CD14-positive monocyte (primary cell): ENCODE results near the gene CFAP61. TPM values are rescaled to one million over a fixed set of nuclear protein-coding genes. Genes with fewer than 3 reads are reported as not detected.

Experiments used
- DNase-seq, 3 donors: peaks; one replicate each; pipeline ENCODE4 v3.0.0-alpha.2; 2011 to 2022
- H2AFZ ChIP-seq: 2 replicates; pipeline ENCODE4 v1.6.0; 2012; ENCODE audit warnings: mild to moderate bottlenecking, low read depth, low read length, inconsistent platforms; ENCODE audit not compliant: insufficient read depth, poor library complexity, severe bottlenecking
- H3K27ac ChIP-seq, 2 donors: 1 replicate in 1 of 2; 2 replicates in 1 of 2; pipeline ENCODE4 v1.5.1; 2012 to 2013; ENCODE audit warnings: low read length in 2 of 2, control low read depth in 1 of 2, inconsistent platforms in 1 of 2, low read depth in 1 of 2, mild to moderate bottlenecking in 1 of 2
- H3K27me3 ChIP-seq, 2 donors: one replicate each; pipeline versions ENCODE4 v1.6.0 to v1.6.1; 2011 to 2013; ENCODE audit warnings: low read length in 2 of 2; ENCODE audit not compliant: control insufficient read depth in 2 of 2, insufficient read depth in 2 of 2
- H3K36me3 ChIP-seq, 2 donors: replicated peaks in 1 of 2; 1 replicate in 1 of 2; 2 replicates in 1 of 2; pipeline versions ENCODE4 v1.5.1 to v1.6.1; 2012 to 2013; ENCODE audit warnings: low read length in 2 of 2, control low read depth in 1 of 2, inconsistent platforms in 1 of 2, mild to moderate bottlenecking in 1 of 2; ENCODE audit not compliant: insufficient read depth in 2 of 2, control insufficient read depth in 1 of 2
- H3K4me1 ChIP-seq, 2 donors: 1 replicate in 1 of 2; 2 replicates in 1 of 2; pipeline versions ENCODE4 v1.5.1 to v1.6.1; 2012 to 2013; ENCODE audit warnings: low read length in 2 of 2, control low read depth in 1 of 2, inconsistent platforms in 1 of 2, mild to moderate bottlenecking in 1 of 2, moderate library complexity in 1 of 2; ENCODE audit not compliant: insufficient read depth in 2 of 2, control insufficient read depth in 1 of 2
- H3K4me2 ChIP-seq: replicated peaks from 2 replicates; pipeline ENCODE3; 2012; ENCODE audit warnings: low read length, moderate library complexity, mild to moderate bottlenecking; ENCODE audit not compliant: poor library complexity, severe bottlenecking; ENCODE audit errors: extremely low read depth
- H3K4me3 ChIP-seq, 3 experiments: fragments of 200-600 bp in 1 of 3; sonication (generic) in 1 of 3; replicated peaks in 1 of 3; 1 replicate in 2 of 3; 2 replicates in 1 of 3; pipeline ENCODE4 v1.5.1; 2011 to 2013; ENCODE audit warnings: low read length in 3 of 3, mild to moderate bottlenecking in 3 of 3, control low read depth in 2 of 3, low read depth in 2 of 3, inconsistent platforms in 1 of 3, moderate library complexity in 1 of 3
- H3K79me2 ChIP-seq: 2 replicates; pipeline ENCODE4 v1.6.0; 2012; ENCODE audit warnings: mild to moderate bottlenecking, control low read depth, inconsistent platforms, low read length, moderate library complexity; ENCODE audit not compliant: insufficient read depth
- H3K9ac ChIP-seq: 2 replicates; pipeline ENCODE4 v1.6.0; 2017; ENCODE audit warnings: low read length, mild to moderate bottlenecking; ENCODE audit not compliant: insufficient read depth, poor library complexity, severe bottlenecking
- H3K9me3 ChIP-seq, 2 donors: replicated peaks in 1 of 2; 1 replicate in 1 of 2; 2 replicates in 1 of 2; pipeline versions ENCODE4 v1.5.1 to v1.6.1; 2012 to 2013; ENCODE audit warnings: low read length in 2 of 2, control low read depth in 1 of 2; ENCODE audit not compliant: control insufficient read depth in 1 of 2, insufficient read depth in 1 of 2
- H4K20me1 ChIP-seq: 2 replicates; pipeline ENCODE4 v1.6.0; 2012; ENCODE audit warnings: mild to moderate bottlenecking, low read length, control low read depth, moderate library complexity; ENCODE audit not compliant: insufficient read depth
- H3K27ac Mint-ChIP-seq, 7 donors: one replicate each; pipeline ENCODE4 v1.8.0; 2020; ENCODE audit warnings: mild to moderate bottlenecking in 7 of 7, mixed read lengths in 7 of 7, moderate library complexity in 6 of 7, inconsistent platforms in 2 of 7
- H3K27me3 Mint-ChIP-seq, 3 donors: one replicate each; pipeline ENCODE4 v1.8.0; 2021 to 2022; ENCODE audit warnings: low read depth in 3 of 3, mild to moderate bottlenecking in 3 of 3, mixed read lengths in 3 of 3, moderate library complexity in 3 of 3, inconsistent platforms in 1 of 3
- H3K36me3 Mint-ChIP-seq, 2 donors: one replicate each; pipeline ENCODE4 v1.8.0; 2020; ENCODE audit warnings: mixed read lengths in 2 of 2, inconsistent platforms in 1 of 2, mild to moderate bottlenecking in 1 of 2
- H3K4me1 Mint-ChIP-seq: one replicate; pipeline ENCODE4 v1.8.0; 2020; ENCODE audit warnings: mild to moderate bottlenecking, mixed read lengths
- H3K4me3 Mint-ChIP-seq, 2 donors: one replicate each; pipeline ENCODE4 v1.8.0; 2020; ENCODE audit warnings: mild to moderate bottlenecking in 2 of 2, mixed read lengths in 2 of 2, moderate library complexity in 1 of 2
- H3K9me3 Mint-ChIP-seq, 7 donors: one replicate each; pipeline ENCODE4 v1.8.0; 2020 to 2022; ENCODE audit warnings: mixed read lengths in 7 of 7, mild to moderate bottlenecking in 6 of 7, moderate library complexity in 6 of 7, inconsistent platforms in 2 of 7
- WGBS: methylation state at CpG from one replicate; pipeline ENCODE4 v1.1.5; 2013; ENCODE audit warnings: missing lambda C conversion rate; ENCODE audit not compliant: insufficient coverage; 5-methylcytosine and 5-hydroxymethylcytosine counted together
- intact Hi-C, 2 donors: fragments of 100-400 bp; cut with micrococcal nuclease; formaldehyde crosslinking; loops; one replicate each; pipeline versions ENCODE4 v1.15.0 to v1.15.1; 2023
- polyA plus RNA-seq, 3 donors: library from polyadenylated mRNA; depleted of rRNA in 1 of 3; unstranded in 2 of 3; stranded (reverse) in 1 of 3; fragments of 300-500 nt in 2 of 3; fragments of >200 nt in 1 of 3; fragmentation: Illumina TruSeq in 2 of 3; gene quantifications; 1 replicate in 2 of 3; 2 replicates in 1 of 3; pipeline ENCODE4 v1.2.3, GENCODE V29; 2012 to 2021
- TF ChIP-seq, protein P1 (sequence below): fragments of 200-600 bp; IDR thresholded peaks from one replicate; pipeline ENCODE4 v1.8.0; 2022; ENCODE audit warnings: antibody characterized with exemption, mild to moderate bottlenecking

Gene CFAP61
- polyA plus RNA-seq, 3 donors, result not detected

GRCh38 chr20:20160520-20160919 is 108.2 kb downstream of the CFAP61 start:
- TF ChIP-seq, protein P1, sequence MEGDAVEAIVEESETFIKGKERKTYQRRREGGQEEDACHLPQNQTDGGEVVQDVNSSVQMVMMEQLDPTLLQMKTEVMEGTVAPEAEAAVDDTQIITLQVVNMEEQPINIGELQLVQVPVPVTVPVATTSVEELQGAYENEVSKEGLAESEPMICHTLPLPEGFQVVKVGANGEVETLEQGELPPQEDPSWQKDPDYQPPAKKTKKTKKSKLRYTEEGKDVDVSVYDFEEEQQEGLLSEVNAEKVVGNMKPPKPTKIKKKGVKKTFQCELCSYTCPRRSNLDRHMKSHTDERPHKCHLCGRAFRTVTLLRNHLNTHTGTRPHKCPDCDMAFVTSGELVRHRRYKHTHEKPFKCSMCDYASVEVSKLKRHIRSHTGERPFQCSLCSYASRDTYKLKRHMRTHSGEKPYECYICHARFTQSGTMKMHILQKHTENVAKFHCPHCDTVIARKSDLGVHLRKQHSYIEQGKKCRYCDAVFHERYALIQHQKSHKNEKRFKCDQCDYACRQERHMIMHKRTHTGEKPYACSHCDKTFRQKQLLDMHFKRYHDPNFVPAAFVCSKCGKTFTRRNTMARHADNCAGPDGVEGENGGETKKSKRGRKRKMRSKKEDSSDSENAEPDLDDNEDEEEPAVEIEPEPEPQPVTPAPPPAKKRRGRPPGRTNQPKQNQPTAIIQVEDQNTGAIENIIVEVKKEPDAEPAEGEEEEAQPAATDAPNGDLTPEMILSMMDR, result no peak
- Histone ChIP-seq H3K36me3 (no peaks in the 10 kb centered on the region), H2AFZ (no peak overlapping the region), H3K4me3 (no peak overlapping the region), H3K9me3 (peaks cover 0 to 3% of the 10 kb centered on the region in 2 donors), H3K4me1 (no peaks in the 10 kb centered on the region), H3K4me2 (no peak overlapping the region), H4K20me1 (no peaks in the 10 kb centered on the region), H3K27ac (no peak overlapping the region), H3K9ac (no peak overlapping the region), H3K79me2 (no peaks in the 10 kb centered on the region), H3K27me3 (no peaks in the 10 kb centered on the region)
- Mint-ChIP-seq H3K27ac (no peak overlapping the region), H3K9me3 (peaks cover 0 to 3% (median 0%) of the 10 kb centered on the region in 7 donors), H3K27me3 (peaks cover 5 to 6% (median 6%) of the 10 kb centered on the region in 3 donors), H3K36me3 (no peaks in the 10 kb centered on the region), H3K4me1 (no peaks in the 10 kb centered on the region), H3K4me3 (no peak overlapping the region)
- intact Hi-C loops, result no loop called here
- DNase-seq, result no peak
- 0% methylated on average over 1 of the region's 2 CpGs for WGBS

- H3K4me3 Mint-ChIP-seq, result no peak overlapping the region
Observed at GRCh38 chr20:20161611-20162010, 109.3 kb downstream of the CFAP61 start.

More at GRCh38 chr20:20161611-20162010, 109.3 kb downstream of the CFAP61 start:
- Histone ChIP-seq H3K36me3 (no peaks in the 10 kb centered on the region), H3K27me3 (no peaks in the 10 kb centered on the region), H2AFZ (no peak overlapping the region), H3K79me2 (no peaks in the 10 kb centered on the region), H3K27ac (no peak overlapping the region), H3K4me2 (no peak overlapping the region), H3K4me1 (no peaks in the 10 kb centered on the region), H4K20me1 (no peaks in the 10 kb centered on the region), H3K9me3 (peaks cover 0 to 3% of the 10 kb centered on the region in 2 donors), H3K9ac (no peak overlapping the region), H3K4me3 (no peak overlapping the region)
- H3K27ac Mint-ChIP-seq, result no peak overlapping the region
- H3K27me3 Mint-ChIP-seq, result peaks cover 5 to 6% (median 6%) of the 10 kb centered on the region in 3 donors
- peaks cover 0 to 3% (median 0%) of the 10 kb centered on the region in 7 donors for H3K9me3 Mint-ChIP-seq
- no peaks in the 10 kb centered on the region for H3K4me1 Mint-ChIP-seq
- TF ChIP-seq, protein P1, result no peak
- no peaks in the 10 kb centered on the region for H3K36me3 Mint-ChIP-seq
- WGBS, result no CpG with 5 or more reads among the region's 4 CpGs
- DNase-seq, result no peak
- intact Hi-C loops, result no loop called here
